COR-L47 (cell line): ENCODE data around the gene KIF26B.

Source experiments
- DNase-seq: peaks from one replicate; lab custom pipeline; 2025; lab: John Stamatoyannopoulos, UW

The KIF26B gene

DNA sequence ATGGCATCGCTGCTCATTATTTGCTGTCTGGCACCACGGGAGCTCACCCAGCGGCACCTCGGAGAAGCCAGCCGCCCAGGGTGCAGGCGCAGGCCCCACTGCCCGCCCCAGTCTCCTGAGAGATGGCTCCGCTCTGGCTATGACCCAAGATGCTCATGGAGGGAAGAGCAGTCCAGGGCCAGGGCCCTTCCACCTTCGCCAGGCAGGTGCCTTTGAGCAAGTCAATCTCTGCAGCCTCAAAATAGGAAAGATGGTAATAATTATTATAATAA lies 437.3 kb downstream of the KIF26B start:
- DNase-seq, result no peak

DNA sequence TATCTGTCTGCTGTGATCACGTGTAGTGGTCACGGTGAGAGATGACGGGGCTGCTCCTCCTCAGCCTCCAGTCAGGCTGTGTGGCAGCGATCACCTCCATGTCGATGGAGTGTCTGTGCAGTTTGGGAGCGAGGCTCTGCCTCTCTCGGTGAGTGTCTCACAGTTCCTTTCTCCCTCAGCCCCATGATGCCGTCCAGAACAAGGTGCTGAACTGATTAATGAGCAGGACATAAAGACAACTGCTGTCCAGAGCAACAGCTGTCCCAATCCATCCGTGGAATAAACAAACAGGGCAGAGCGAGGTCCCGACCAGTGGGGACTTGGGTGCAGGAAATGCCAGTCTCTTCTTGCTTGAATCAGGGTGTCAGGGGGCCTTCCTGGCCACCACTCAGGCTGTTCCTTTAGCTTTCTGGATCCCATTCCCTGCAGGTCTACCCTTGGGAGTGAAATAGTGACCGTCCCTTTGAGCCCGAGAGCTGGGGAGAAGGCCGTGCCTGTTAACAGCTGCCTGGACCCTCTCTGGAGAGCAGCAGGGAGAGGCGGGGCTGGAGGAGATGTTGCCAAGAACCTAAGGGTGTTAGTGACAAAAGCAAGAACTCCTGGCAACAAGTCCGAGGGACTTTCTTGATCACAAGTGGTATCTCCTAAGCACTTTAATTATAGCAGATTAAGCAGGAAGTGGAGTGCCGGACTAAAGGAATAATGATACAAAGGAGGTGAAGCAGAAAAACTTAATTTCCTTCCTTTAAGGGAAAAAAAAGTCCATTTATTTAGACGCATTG lies 443.9 kb downstream of the KIF26B start:
- DNase-seq, result no peak

DNA sequence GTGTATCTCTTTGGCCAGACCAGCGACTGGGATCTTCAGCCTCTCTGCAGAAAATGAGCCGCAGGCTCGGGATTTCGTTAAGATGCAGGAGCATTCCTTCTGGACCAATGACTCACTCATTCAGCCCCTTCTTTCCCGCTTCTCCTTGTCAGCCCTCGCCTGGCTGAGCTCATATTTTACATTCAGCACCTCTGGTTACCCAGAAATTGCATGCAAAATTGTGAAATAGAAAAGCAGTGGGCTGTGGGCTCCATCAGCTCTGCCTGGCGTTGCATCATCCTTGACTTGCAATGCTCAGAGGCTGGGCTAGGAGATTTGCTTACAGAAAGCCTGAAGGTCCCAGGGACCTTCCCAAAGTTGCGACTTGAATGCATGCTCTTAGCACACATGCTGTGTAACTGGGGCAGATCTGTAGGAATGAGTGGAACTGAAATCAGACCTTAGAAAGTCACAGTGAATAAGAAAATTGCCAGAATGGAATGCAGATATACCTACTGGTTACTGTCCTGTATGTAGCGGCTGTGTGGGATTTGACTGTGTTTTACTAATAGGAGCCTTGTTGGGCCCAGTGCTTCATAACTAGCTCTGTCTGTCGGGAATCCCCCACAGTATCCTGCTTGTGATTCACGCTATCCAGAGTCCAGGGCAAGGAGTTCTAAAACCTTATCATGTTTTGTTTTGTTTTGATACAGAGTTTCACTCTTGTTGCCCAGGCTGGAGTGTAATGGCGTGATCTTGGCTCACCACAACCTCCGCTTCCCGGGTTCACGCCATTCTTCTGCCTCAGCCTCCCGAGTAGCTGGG lies 444.8 kb downstream of the KIF26B start:
- no peak for DNase-seq

DNA sequence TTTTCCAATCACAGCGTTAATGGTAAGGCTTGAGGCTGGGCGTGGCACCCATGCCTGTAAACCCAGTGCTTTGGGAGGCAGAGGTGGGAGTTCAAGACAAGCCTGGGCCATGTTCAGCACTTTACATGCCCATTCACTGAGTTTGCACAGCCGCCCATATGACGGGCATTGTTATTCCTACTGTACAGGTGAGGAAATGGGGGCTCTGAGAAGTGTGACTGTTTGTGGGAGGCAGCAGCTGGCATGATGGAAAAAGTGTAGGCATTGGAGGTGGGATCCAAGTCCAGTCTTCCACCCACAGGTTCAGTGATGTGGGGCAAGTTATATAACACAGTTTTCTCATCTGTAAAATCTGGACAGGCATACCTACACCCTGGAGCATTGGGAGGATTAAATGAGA lies 445.9 kb downstream of the KIF26B start:
- no peak for DNase-seq

DNA sequence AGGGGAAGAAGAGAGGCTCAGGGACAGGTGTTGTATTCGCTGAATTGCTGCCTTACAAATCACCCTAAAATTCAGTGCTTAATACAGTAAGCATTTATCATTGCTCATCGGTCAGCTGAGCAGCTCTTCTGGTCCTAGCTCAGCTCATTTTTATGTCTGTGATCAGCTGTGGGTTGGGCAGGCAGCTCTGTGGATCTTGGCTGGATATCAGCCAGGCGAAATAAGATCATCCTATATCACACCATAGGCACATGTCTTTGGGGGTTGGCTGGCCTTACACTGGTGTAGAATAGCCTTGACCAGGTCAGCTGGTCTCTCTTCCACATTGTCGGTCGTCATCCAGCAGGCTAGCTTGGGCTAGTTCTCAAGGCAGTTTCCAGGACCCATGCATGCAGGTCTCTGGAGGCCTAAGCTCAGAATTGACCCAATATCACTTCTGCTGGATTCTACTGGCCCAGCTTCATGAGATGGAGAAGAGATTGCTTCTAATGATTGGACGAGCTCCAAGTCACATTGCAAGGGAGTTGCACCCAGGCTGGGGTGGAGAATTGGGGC lies 448.6 kb downstream of the KIF26B start:
- no peak for DNase-seq

DNA sequence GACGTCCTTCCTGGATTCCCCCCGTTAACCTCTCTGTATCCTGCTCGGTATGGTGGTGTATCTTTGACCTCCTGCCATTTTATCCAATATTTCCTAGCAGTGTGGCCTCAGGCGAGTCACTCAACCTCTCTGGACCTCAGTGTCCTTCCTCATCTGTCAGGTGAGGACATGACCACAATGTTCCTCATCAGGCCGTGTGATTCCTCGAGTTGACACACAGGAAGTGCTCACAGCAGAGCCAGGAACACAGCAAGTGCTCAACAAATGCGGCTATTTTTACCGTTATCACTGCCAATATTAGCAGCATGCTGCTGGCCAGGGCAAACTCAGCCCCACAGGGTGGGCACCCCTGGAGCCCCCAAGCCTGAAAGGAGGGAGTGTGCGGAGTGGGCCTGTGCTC lies 450.2 kb downstream of the KIF26B start:
- DNase-seq, result no peak

DNA sequence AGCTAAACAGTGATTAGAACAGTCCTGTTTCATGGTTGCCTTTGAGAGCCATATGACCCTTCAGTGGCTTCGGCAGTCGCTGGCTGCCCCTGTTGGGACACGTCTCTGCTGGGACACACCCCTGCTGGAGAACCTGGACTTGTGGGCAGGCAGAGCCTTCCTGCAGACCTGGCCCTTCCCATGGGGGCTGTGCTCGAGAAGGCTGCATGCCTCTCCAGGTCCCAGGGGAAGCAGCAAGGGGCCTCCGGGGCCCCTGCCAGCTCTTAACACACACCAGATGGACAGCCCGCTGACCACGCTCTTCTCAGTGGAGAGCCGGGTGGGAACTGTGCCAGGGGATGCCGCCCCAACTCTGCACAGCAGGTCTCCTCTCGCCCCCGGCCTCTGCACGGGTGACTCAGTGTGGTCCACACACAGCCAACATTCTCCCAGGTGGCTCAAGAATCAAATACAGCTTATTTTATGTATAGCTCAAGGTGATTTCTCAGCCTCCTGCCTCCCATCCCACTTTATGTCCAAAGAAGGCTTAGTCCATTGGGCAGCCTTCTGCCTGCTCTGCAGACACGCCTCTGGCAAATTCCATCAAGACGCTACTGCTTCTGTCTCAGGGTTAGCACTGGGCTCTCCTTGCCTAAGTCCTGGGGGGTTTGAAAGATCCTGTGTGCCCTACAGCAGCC lies 450.8 kb downstream of the KIF26B start:
- peak; percentile 52 for DNase-seq

DNA sequence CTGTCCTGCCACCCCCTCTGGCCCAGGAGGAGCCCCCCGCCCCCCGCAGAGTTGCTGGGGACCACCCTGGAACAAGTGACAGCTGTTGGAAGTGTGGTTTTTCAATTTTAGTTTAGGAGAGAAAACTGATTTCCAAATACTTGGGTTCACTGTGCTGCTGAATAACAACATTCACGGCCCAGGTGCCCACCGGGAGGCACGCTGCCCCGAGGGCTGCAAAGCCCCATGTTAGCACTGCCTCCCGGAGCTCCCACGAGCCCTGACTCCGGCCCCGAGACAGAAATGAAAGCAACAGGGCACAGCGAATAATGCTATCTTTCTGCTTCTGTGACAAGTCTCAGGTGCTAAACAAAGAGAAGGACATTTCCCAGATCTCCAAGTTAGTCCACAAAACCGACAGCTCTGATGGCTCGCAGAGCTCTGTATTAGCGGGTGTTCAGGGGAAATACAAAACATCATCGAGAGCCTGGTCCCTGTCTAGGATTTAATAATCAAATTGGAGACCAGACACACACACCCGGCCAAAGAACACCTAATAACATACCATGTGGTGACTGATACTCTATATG lies 451.5 kb downstream of the KIF26B start:
- DNase-seq, result no peak

DNA sequence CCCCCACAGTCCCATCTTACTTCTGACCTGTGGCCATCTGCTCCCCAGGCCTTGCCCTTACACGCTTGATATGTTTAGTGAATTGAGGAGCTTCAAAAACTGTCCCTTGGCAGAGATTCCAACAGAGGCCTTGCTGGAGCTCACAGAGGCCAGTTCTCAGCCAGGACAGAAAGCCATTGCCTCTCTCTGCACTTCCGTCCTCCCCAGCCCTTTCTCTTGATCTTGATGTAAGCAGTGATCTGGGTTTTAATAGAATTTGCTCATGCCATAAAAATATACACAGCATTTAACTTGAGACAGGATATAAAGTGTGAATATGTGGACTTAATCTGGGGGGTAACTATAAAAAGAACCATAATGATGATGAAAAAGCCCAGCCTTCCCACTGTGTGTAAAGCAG lies 453.5 kb downstream of the KIF26B start:
- no peak for DNase-seq

DNA sequence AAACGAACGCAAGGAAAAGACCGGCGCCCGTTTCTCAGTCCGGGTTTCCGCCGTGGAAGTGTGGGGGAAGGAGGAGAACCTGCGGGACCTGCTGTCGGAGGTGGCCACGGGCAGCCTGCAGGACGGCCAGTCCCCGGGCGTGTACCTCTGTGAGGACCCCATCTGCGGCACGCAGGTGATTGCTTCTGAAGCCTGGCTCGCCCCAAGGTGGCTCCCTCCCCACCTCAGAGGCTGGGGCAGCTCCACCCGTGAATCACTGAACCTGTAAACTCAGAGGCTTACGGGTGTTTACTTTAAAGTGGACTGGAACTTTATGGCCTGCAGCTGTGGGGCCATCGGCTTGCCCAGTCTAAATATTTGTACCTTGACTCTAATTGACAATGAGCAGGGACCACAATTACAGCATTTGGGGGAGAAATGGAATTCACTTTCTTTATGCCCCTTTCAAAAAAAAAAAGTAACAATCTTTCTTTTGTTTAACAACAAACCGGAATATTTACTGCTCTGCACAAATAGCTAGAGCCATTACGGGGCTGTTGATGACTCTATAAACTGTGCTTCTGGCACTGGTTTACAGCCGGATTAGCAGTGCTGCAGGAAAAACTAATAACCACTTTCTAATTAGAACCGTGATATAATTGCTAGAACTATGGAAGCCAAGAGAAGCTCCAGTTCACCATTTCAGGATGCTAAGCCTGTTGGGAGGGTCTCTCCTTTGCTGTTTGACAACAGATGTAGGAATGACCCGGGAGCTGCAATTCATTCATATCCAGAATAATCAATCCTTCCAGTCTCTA lies 454.8 kb downstream of the KIF26B start:
- peak; percentile 47 for DNase-seq

DNA sequence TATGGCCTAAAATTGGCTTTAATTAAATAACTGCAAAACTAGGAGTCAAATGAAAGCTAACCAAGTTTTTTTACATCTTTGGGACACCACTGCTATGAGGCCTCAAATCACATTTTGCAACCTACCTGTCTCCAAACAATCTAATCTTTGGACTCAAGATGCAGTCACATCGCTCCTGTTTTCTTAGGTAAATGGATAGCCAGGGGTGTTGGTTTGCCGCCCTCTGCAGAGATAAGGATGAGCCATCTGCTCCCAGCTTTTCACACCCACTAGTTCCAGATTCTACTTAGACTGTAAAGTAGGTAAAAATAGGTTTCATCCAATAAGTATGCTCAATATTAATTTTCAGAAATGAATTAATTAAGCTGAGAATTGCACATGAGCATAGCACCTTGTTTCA lies 456.5 kb downstream of the KIF26B start:
- DNase-seq, result no peak

DNA sequence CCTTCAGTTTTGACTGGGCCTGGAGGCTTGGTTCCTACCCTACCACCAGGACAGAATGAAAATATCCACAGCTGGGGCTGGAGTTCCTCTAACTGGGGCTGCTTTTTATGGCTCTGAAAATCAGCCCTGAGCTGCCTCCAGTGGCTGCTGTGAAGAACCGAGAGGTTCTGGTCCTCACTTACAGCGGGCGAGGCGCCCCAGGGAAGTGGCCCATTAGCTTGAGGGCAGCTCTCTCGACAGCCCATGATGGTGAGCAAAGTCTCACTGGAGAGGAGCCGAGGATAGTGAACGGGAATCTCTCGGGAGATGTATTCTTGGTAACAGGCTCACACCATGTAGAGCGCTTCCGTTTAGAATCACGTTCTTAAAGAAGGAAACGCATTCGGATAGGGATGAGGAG lies 459.7 kb downstream of the KIF26B start:
- DNase-seq, result no peak

DNA sequence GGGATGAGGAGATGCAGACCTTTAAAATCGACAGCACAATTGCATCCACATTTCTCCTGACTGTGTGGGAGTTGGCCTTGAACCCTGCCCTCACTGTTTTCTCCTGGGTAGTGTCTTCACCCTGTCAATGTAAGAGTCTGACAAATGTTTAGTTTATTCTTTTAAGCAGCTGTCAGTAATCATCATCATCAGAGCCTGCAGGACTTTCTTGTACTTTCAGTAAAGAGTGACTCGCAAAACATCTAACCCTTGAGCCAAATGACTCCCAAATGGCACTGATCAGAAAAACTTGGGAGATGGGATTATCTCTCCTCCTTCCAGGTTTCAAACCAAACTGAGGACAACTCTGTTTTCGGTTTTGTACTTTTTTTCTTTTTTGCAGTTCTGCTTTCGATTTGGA lies 460.2 kb downstream of the KIF26B start:
- DNase-seq, result no peak

DNA sequence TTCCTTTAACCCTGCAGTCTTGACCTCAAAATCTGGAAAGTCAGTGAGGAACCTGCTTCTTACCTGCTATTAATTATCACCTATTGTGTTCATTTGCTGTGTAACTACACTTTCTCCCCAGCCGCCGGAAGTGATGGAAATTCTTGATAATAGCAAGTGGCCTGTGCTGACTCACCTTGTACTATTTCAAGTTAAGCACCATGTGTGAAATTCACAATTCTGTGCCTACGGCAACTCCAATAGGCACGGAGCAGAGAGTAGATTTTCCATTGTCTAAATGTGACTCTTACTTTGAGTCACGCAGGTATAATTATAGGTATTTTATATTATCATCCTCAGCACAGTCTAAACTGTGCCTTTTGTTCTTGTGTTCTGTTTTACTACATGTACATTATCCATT lies 466.8 kb downstream of the KIF26B start:
- peak; percentile 94 for DNase-seq

DNA sequence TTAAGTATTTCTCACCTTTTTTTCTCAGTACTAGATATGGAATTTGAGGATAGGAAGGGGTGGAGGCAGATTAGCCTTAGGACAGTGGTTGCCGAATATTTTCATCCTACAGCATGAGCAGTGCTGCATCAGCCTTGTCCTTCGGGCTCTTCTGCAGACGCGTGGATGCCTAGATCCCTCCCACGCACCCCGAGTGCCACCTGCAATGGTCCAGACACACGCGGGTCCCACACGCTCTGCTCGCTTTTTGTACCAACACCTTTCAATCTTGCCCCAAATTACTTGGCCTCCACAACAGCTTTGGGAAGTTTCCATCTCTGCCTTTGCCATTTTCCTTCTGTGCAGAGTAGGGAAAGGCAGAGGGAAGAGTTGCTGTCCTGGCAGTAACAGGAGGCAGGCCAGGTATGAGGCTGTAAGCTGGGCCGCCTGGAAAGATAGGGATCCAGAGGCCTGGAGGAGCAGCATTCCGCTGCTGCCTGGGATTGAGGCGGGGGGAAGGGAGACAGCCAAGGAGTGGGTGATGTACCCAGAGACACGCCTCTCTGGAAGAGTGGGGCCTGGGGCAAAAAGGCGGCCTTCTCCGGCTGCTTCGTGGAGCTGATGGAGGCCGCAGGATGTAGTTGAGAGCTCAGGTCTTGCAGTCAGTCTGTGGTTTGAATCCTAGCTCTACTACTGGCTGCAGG lies 467.7 kb downstream of the KIF26B start:
- no peak for DNase-seq

DNA sequence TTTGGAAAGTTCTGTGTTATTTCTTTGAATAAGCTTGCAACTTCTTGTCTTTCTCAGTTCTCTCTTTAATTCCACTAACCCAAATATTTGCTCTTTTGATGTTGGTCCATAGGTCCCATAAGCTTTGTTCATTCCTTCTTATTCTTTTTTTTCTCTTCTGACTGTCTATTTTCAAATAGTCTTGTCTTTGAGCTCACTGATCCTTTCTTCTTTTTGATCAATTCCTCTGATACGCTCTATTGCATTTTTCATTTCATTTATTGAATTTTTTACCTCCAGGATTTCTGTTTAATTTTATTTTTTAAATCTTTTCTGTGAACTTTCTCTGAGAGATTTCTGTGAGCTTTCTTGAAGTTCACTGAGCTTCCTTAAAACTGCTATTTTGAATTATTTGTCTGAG lies 486.6 kb downstream of the KIF26B start:
- no peak for DNase-seq

DNA sequence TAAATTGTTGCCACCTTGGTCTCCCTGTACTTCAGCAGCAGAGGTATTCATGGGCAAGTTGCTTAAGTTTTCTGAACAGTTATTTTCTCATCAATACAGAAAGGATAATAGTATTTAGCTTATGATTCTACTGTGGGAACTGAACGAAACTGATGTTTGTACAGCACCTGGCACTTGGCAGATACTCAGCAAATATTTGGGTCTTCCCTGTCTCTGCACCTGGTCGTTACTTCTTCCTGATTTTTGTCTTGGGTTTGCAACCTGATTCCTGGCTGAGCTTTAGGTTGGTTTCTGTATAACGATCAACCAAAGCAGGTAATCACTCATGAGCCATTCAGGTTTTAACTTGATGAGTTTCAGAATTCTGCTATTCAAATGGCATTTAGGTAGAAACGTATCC lies 490.6 kb downstream of the KIF26B start:
- peak; percentile 45 for DNase-seq

DNA sequence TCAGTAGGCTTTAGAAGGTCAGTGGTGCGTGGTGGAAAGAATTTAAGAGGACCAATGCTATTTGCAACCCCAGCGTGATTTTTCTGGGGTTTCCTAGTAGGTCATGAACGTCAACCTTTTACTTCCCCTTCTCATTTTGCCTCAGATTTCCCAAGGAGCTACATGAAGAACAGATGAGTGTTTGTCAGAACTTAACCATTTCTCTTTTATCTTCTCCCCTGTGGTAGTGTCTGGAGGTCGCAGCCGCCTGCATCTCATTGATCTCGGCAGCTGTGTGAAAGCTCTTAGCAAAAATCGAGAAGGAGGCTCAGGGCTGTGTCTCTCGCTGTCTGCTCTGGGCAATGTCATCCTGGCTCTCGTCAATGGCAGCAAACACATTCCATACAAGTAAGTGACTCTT lies 491.1 kb downstream of the KIF26B start:
- DNase-seq, result no peak

DNA sequence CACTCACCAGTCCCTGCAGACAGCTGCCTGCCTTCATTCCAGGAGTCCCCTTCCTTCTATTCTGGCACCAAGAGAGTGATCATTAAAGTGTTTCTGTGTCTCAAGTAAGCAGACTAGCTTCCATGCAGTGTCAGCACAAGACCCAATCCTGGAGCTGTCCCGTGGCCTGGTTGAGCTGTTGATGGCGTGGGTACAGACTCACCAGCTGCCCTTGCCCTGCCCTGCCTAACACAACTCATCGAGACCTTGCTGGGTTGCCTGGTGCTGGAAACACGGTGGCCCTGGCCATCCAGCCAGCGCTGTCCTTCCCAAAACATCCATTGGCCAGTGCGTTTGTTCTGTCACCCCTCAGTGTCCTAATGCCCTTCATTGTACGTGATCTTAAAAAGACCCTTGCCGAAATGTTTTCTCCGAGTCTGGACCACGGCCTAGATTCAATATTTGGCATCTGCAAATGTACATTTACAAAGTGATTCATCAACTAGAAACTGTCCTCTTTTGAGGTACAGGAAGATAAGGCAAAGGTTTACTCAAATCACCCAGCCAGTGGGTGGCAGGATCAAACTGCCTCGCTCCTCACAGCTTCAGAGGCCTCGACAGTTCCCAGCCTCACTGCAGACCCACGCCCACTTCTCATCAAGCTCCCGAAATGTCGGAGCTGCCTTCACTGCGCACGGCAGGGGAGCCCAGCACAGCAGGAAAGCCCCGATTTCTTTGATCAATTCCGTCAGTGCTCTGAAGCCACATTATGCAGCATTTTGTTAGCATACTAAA lies 494.2 kb downstream of the KIF26B start:
- DNase-seq, result no peak

DNA sequence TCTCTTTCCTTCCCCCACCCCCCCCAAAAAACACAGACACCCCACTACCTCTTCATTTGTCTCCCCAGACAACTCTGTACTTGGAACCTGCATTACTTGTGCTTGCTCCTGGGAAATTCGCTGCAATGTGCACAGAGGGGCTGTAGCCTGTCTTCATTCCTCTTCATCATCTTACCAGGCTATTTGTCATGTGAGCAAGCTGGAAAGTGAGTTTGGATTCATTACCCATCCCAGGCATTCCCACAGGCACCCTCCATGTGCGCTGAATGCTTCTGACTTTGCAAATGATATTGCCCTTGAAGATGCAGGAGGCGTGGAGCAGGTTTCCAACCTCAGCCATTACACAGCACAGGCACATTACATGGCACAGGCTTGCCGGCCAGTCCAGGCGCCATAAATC lies 494.9 kb downstream of the KIF26B start:
- no peak for DNase-seq
